ENCODE measurements around the gene GNAO1.

GNAO1 gene

DNA sequence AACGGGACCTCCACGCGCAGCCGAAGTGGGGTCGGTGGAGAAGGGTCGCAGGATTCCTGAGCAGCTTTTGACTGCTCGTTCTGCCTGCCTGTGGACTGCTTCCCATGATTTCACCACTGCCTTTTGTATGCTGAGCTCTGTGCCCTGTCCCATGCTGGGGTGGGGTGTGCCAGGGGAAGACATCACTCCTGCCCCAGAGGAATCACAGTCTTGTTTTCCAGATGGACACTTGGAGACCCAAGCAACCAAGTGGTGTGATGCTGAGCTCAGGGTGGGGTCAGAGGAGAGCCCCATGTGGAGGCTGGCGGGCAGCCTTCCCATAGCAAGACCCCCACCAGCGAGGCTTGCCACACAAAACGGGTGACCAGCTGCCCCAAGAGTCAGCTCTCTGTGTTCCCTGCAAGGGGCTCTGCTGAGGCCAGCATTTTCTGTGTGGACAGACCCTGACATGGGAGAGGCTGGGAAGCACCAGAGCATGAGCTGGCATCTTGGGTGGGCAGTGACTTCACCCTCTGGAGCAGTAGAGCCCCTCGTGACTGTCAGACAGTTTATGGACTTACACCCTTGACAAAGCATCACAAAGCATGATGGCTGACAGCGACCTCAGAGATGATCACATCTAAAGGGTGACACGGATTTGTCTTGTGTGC is 111.9 kb downstream of the GNAO1 start:
- Histone ChIP-seq H3K27ac (replicated peaks) (no peak overlapping the region), H3K4me3 (replicated peaks; ENCODE audit: insufficient read depth, low read length) (no peak overlapping the region), H3K27me3 (ENCODE audit: insufficient read depth, poor library complexity, severe bottlenecking) (no peaks in the 10 kb centered on the region)
- no peak for DNase-seq (ENCODE audit: low read depth in 1 of 2, low spot score in 1 of 2)
- TF ChIP-seq GABPA (IDR thresholded peaks at IDR 0.05; ENCODE audit: low read depth) (no peak), SPI1 (IDR thresholded peaks at IDR 0.05; ENCODE audit: borderline replicate concordance, low read depth) (no peak), POLR2AphosphoS5 (IDR thresholded peaks at IDR 0.05; ENCODE audit: low read depth) (no peak)
- TF ChIP-seq, protein P1, sequence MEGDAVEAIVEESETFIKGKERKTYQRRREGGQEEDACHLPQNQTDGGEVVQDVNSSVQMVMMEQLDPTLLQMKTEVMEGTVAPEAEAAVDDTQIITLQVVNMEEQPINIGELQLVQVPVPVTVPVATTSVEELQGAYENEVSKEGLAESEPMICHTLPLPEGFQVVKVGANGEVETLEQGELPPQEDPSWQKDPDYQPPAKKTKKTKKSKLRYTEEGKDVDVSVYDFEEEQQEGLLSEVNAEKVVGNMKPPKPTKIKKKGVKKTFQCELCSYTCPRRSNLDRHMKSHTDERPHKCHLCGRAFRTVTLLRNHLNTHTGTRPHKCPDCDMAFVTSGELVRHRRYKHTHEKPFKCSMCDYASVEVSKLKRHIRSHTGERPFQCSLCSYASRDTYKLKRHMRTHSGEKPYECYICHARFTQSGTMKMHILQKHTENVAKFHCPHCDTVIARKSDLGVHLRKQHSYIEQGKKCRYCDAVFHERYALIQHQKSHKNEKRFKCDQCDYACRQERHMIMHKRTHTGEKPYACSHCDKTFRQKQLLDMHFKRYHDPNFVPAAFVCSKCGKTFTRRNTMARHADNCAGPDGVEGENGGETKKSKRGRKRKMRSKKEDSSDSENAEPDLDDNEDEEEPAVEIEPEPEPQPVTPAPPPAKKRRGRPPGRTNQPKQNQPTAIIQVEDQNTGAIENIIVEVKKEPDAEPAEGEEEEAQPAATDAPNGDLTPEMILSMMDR (IDR thresholded peaks at IDR 0.05; ENCODE audit: insufficient read depth, low read length) = no peak
- TF ChIP-seq, protein P2, sequence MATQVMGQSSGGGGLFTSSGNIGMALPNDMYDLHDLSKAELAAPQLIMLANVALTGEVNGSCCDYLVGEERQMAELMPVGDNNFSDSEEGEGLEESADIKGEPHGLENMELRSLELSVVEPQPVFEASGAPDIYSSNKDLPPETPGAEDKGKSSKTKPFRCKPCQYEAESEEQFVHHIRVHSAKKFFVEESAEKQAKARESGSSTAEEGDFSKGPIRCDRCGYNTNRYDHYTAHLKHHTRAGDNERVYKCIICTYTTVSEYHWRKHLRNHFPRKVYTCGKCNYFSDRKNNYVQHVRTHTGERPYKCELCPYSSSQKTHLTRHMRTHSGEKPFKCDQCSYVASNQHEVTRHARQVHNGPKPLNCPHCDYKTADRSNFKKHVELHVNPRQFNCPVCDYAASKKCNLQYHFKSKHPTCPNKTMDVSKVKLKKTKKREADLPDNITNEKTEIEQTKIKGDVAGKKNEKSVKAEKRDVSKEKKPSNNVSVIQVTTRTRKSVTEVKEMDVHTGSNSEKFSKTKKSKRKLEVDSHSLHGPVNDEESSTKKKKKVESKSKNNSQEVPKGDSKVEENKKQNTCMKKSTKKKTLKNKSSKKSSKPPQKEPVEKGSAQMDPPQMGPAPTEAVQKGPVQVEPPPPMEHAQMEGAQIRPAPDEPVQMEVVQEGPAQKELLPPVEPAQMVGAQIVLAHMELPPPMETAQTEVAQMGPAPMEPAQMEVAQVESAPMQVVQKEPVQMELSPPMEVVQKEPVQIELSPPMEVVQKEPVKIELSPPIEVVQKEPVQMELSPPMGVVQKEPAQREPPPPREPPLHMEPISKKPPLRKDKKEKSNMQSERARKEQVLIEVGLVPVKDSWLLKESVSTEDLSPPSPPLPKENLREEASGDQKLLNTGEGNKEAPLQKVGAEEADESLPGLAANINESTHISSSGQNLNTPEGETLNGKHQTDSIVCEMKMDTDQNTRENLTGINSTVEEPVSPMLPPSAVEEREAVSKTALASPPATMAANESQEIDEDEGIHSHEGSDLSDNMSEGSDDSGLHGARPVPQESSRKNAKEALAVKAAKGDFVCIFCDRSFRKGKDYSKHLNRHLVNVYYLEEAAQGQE (IDR thresholded peaks at IDR 0.05; ENCODE audit: insufficient replicate concordance, low read depth) = no peak

DNA sequence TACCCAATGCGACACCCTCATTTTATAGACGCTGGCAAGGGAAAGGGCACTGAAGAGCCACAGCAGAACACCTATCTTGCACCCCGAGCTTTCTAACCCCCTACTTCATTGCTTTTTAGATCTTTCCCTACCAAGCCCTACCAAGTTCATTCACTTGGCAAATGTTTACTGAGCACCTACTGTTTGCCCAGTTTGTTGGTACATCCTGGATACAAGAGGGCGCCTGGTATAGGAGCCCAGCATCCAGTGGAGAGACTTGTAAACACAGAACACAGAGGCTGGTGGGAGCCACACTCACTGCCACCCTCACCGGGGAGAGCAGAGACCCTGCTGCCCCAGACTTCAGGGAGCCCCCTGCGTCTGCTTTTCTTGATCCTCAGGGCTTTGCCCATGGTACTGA is 112.6 kb downstream of the GNAO1 start:
- H3K27ac ChIP-seq (replicated peaks) = no peak overlapping the region
- no peak overlapping the region for H3K4me3 ChIP-seq (replicated peaks; ENCODE audit: insufficient read depth, low read length)
- H3K27me3 ChIP-seq (ENCODE audit: insufficient read depth, poor library complexity, severe bottlenecking) = no peaks in the 10 kb centered on the region
- TF ChIP-seq POLR2AphosphoS5 (IDR thresholded peaks at IDR 0.05; ENCODE audit: low read depth) (no peak), GABPA (IDR thresholded peaks at IDR 0.05; ENCODE audit: low read depth) (no peak), SPI1 (IDR thresholded peaks at IDR 0.05; ENCODE audit: borderline replicate concordance, low read depth) (no peak)
- TF ChIP-seq, protein P2 (IDR thresholded peaks at IDR 0.05; ENCODE audit: insufficient replicate concordance, low read depth) = no peak
- TF ChIP-seq, protein P1 (IDR thresholded peaks at IDR 0.05; ENCODE audit: insufficient read depth, low read length) = no peak
- DNase-seq (ENCODE audit: low read depth in 1 of 2, low spot score in 1 of 2) = no peak

DNA sequence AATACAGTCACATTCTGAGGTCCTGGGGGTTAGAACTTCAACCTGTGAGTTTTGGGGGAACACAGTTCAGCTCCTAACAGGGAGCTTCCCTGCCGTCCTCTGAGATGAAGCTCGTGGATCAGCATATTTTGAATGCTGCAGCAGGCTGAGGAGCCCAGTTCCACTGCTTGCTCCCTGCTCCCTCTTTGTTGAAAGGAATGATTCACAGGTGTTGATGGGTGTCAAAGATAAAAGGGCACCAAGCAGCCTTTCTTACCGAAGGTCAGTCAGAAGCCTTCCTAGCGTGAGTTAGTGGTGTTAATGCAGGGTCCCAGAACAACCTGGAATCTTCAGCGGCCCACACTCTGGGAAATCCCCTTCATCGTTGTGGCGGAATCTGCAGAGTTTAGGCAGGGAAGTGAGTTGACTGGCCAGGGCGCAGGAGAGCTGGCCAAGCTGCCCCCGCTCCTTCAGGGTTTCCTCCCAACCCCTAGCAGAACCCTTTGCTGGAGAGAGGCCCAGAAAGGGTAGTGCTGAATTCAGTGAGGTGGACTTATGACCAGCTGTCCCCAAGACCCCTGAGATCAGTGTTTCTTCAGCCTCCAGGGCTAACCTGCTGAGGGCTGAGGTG is 114.8 kb downstream of the GNAO1 start:
- no peaks in the 10 kb centered on the region for H3K27me3 ChIP-seq (ENCODE audit: insufficient read depth, poor library complexity, severe bottlenecking)
- DNase-seq (ENCODE audit: low read depth in 1 of 2, low spot score in 1 of 2) = no peak
- TF ChIP-seq POLR2AphosphoS5 (IDR thresholded peaks at IDR 0.05; ENCODE audit: low read depth) = no peak
- no peak for TF ChIP-seq SPI1 (IDR thresholded peaks at IDR 0.05; ENCODE audit: borderline replicate concordance, low read depth)
- no peak overlapping the region for H3K27ac ChIP-seq (replicated peaks)
- H3K4me3 ChIP-seq (replicated peaks; ENCODE audit: insufficient read depth, low read length) = no peak overlapping the region

DNA sequence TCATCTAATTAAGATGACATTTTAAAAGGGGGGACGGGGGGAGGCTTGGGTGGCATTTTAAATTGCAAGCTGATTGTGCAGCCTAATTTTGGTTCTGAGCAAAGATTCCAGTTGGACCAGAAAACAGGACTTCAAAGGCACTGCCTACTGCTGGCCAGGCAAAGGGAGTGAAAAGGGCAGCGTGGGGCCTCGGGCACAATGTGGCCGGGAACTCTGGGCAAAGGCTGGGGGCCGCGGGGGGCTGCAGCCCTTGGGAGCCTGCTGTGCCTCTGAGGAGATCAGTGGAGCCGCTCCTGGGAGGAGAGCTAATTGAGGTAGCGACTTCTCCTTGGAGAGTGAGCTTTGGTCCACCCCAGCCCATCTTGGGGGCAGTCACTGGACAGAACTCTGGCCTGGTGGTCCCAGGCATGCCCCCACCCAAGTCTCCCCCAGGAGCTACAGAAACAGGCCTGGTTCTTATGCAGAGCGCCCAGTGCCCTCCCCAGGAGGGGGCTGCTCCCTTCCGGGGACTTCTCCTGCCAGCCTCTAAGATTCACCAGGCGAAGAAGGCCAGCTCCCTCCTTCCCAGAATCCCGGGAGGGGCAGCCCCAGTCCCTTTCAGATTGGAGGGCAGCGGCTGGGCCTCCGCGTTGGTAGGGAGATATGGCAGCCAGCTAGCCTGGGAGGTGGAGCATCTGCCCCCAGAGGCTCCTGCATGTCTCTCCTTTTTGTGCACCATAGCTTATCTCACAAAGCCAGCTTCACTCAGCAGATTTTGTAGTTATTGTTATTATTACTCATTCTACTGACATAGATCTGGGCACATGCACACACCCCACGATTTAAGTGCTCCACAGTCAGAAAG is 115.6 kb downstream of the GNAO1 start:
- H3K27ac ChIP-seq (replicated peaks) = no peak overlapping the region
- DNase-seq (ENCODE audit: low read depth in 1 of 2, low spot score in 1 of 2) = no peak
- no peaks in the 10 kb centered on the region for H3K27me3 ChIP-seq (ENCODE audit: insufficient read depth, poor library complexity, severe bottlenecking)
- TF ChIP-seq, protein P2 (IDR thresholded peaks at IDR 0.05; ENCODE audit: insufficient replicate concordance, low read depth) = no peak
- no peak for TF ChIP-seq GABPA (IDR thresholded peaks at IDR 0.05; ENCODE audit: low read depth)
- no peak for TF ChIP-seq POLR2AphosphoS5 (IDR thresholded peaks at IDR 0.05; ENCODE audit: low read depth)
- TF ChIP-seq, protein P1 (IDR thresholded peaks at IDR 0.05; ENCODE audit: insufficient read depth, low read length) = no peak
- TF ChIP-seq SPI1 (IDR thresholded peaks at IDR 0.05; ENCODE audit: borderline replicate concordance, low read depth) = no peak
- no peak overlapping the region for H3K4me3 ChIP-seq (replicated peaks; ENCODE audit: insufficient read depth, low read length)
